Sciatic nerve (tissue), 2 donors: Measurements from ENCODE around the gene ACOXL. TPM values are rescaled to one million over a fixed set of nuclear protein-coding genes. Genes with fewer than 3 reads are reported as not detected.

Source experiments
- ATAC-seq: fragments of 200-7000 bp; cut with Tn5 transposase; one replicate; pipeline ENCODE4 v1.9.1; 2020; ENCODE audit warnings: mild to moderate bottlenecking, moderate library complexity
- DNase-seq: peaks from one replicate; pipeline ENCODE4 v3.0.0-alpha.2; 2020; ENCODE audit warnings: low spot score
- intact Hi-C: fragments of 100-400 bp; cut with DNase I; formaldehyde crosslinking; loops from one replicate; pipeline ENCODE4 v1.14.2; 2022
- total RNA-seq: library from RNA; stranded (reverse); fragmentation: NEBNext Ultra II Directional; extraction: Animal tissue kit (Norgen Biotek cat#: 25700); gene quantifications from one replicate; pipeline ENCODE4 v1.2.1, GENCODE V29; 2021
- donor health status: DM: no; HTN: no; CAD: no.
- donor health status: DM: no; HTN: no; CAD: no.

Gene ACOXL
- total RNA-seq, 1 donor from 2014 or later, result not detected

- no peak for DNase-seq
- intact Hi-C loops, result no loop called here
- ATAC-seq, result no peak
Measured at GRCh38 chr2:110746586-110747521, 14.5 kb downstream of the ACOXL start.

- DNase-seq (no peak), ATAC-seq (no peak)
Measured at GRCh38 chr2:110747522-110748488, 15.4 kb downstream of the ACOXL start.

GRCh38 chr2:110748489-110748867 lies 16.1 kb downstream of the ACOXL start:
- intact Hi-C loops, result no loop called here
- ATAC-seq, result no peak
- DNase-seq, result no peak

More at GRCh38 chr2:110747522-110748488, 15.4 kb downstream of the ACOXL start:
- intact Hi-C loops, result no loop called here

- DNase-seq, result no peak
- intact Hi-C loops, result no loop called here
- no peak for ATAC-seq
Measured at GRCh38 chr2:110751642-110752041, 19.3 kb downstream of the ACOXL start.

DNA sequence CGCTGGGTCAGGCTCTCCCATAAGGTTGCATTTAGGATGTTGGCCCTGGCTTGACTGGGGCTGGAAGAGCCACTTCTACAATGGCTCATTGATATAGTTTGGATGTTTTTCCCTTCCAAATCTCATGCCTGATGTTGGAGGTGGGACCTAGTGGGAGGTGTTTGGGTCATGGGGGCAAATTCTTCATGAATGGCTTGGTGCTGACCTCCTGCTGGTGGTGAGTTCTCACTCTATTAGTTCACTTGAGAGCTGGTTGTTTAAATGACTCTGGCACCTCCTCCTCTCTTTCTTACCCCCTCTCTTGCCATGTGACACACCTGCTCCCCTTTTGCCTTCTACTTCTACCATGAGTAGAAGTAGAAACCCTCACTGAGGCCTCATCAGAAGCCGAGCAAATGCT lies 20.5 kb downstream of the ACOXL start:
- no peak for DNase-seq
- no peak for ATAC-seq
- intact Hi-C loops, result no loop called here

DNA sequence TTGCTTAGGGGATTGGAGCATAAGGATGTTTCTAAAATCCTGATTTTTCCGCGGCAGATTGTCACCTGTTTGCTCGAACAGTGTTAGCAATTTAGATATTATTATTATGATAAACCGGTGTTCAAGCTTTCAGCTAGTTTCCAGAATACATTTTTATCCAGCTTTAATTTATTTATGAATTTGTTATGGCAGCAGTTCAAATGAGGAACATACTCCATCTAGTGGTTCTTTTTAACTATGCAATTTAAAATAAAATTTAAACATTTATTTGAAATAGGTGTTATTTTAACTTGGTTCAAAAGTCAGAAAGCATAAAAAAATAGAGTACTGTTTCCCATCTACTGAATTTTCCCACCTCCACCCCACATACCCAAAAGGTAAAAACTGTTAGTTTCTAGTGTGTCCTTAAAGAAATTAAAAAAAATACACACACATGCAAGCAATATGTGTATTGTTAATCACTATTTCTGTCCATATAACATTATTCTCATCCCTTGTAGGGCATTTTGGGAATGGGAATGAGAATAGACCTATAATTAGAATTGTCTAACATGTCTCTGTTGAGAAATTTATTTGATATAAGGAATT lies 23.2 kb downstream of the ACOXL start:
- DNase-seq (no peak), ATAC-seq (no peak)
- intact Hi-C loops, result no loop called here

DNA sequence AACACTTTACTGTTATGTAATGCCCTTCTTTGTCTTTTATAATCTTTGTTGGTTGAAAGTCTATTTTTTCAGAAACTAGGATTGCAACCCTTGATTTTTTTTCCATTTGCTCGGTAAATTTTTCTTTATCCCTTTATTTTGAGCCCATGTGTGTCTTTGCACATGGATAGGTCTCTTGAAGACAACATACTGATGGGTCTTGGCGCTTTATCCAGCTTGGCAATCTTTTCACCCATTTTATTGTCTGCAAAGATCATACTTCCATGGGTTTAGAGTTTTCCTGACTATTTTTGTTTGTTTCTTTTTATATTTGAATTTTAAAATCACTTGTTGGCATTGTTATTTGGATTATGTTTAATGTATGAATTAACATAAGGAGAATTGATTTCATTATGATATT lies 27.0 kb downstream of the ACOXL start:
- no peak for ATAC-seq
- no peak for DNase-seq
- intact Hi-C loops, result no loop called here

DNA sequence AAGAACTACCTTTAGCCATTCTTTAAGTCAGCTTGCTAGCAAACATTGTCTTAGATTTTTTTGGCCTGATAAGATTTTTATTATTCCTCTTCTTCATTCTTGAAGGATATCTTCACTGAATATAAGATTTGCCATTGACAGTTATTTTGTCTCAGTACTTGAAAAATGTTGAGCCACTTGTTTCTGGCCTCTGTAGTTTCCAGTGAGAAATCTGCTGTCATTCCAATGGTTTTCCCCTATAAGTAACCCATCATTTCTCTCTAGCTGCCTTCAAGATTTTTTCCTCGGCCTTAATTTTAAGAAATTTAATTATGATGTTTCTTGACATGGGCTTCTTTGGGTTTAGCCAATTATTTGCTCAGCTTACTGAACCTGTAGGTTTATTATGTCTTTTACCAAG lies 32.6 kb downstream of the ACOXL start:
- intact Hi-C loops, result no loop called here
- DNase-seq (no peak), ATAC-seq (no peak)

- intact Hi-C loops, result no loop called here
- ATAC-seq (no peak), DNase-seq (no peak)
Measured at GRCh38 chr2:110766291-110766690, 33.9 kb downstream of the ACOXL start.

DNA sequence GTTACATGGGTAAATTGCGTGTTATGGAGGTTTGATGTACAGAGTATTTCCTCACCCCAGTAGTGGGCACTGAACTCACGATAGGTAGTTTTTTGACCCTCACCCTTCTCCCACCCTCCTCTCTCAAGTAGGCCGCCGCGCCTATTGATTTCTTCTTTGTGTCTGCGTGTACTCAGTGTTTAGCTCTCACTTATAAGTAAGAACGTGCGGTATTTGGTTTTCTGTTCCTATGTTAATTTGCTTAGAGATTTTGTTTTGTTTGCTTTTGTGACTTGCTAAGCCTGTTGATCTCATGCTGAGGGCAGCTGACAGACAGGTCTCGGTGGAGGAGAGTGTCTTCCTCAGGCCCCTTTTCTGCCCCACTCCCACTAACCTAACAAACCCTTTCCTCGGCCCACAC lies 36.2 kb downstream of the ACOXL start:
- no peak for ATAC-seq
- DNase-seq, result no peak
- intact Hi-C loops, result no loop called here

GRCh38 chr2:110770404-110770958 lies 38.1 kb downstream of the ACOXL start:
- no peak for DNase-seq
- ATAC-seq, result peak; percentile 20
- intact Hi-C loops, result no loop called here

- ATAC-seq (peak; percentile 93), DNase-seq (no peak)
- intact Hi-C loops, result no loop called here
Measured at GRCh38 chr2:110770959-110771431, 38.6 kb downstream of the ACOXL start.

- intact Hi-C loops, result no loop called here
- no peak for DNase-seq
- no peak for ATAC-seq
Measured at GRCh38 chr2:110771547-110772382, 39.4 kb downstream of the ACOXL start.

DNA sequence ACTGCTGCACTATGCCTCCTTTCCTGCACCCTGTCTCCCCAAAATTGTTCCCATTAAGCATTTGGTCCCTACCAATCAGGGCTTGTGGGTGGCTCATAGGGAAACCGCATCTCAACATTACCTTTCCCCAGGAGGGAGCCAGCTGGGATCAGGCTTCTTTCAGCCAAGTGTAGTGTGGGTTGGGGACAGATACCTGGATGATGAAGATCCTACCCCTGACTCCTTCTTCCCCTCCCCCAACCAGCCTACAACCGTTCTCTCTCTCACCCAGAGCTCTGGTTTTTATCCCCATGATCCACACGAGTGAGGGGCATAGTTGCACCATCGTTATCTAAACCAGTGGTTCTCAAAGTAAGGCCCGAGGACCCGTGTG lies 40.0 kb downstream of the ACOXL start:
- DNase-seq (no peak), ATAC-seq (no peak)
- intact Hi-C loops, result no loop called here

DNA sequence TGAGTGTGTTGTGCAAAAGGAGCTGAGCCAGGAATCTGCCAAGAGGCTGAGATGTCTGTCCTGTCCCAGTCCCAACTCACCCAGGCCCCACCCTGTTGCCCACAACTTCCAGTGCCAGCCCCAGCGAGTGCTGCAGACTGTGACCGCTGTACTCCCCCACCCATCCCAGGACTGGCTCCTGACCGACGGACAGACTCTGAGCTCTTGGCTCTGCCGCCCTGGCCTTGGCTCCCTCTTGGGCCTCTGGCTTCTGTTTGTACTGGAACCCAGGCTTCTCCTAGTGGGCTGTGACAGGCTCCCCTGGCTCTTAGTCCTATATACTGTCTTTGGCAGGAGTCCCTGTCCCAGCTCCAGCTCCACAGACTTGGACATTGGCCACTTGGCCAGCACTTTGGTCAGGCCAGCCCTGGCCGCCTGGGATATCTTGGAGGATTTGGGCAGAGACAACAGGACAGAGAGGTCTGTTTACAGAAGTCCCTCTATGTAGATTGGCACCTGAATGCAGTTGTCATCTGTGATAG lies 41.1 kb downstream of the ACOXL start:
- intact Hi-C loops, result no loop called here
- peak; percentile 24 for ATAC-seq
- no peak for DNase-seq

- ATAC-seq (no peak), DNase-seq (no peak)
- intact Hi-C loops, result no loop called here
Measured at GRCh38 chr2:110774701-110775100, 42.3 kb downstream of the ACOXL start.

GRCh38 chr2:110777531-110778311 lies 45.3 kb downstream of the ACOXL start:
- no peak for DNase-seq
- ATAC-seq, result no peak
- intact Hi-C loops, result no loop called here
